GM12878 (cell line): ENCODE measurements around the gene SLCO1C1. TPM values are rescaled to one million over a fixed set of nuclear protein-coding genes. Genes with fewer than 3 reads are reported as not detected.
"Not testable (repeated sequence)": the region's sequence is repeated elsewhere in the genome, so short reads cannot be mapped to it uniquely, and the experiment has no call there.

Experiments used
- ATAC-seq: fragments of 200-7000 bp; cut with Tn5 transposase; 3 replicates; pipeline ENCODE4 v1.9.1; 2020; ENCODE audit warnings: mild to moderate bottlenecking, moderate library complexity
- BruUV-seq: library from RNA; stranded (reverse); fragments of 400-500 nt; replicated peaks from 2 replicates; lab custom pipeline; 2021; lab: Mats Ljungman, UMichigan
- CTCF ChIA-PET: fragments of 300-600 bp; sonication (Branson Sonifier 250); formaldehyde crosslinking; extraction: SDS; loops from one replicate; lab custom pipeline; 2021; ENCODE audit warnings: inconsistent platforms; lab: Yijun Ruan, JAX
- POLR2A ChIA-PET: fragments of 350-600 bp; formaldehyde crosslinking; extraction: SDS; loops from one replicate; lab custom pipeline; 2021; ENCODE audit warnings: inconsistent platforms; lab: Charles Lee
- RAD21 ChIA-PET: fragments of 300-600 bp; sonication (Branson Sonifier 250); formaldehyde crosslinking; loops from one replicate; lab custom pipeline; 2023; ENCODE audit warnings: antibody characterized with exemption; ENCODE audit not compliant: unreplicated experiment; lab: Charles Lee
- SMC1A ChIA-PET: fragments of 300-600 bp; sonication (Branson Sonifier 250); formaldehyde crosslinking; loops from one replicate; lab custom pipeline; 2023; ENCODE audit not compliant: unreplicated experiment, uncharacterized antibody; lab: Charles Lee
- DNase-seq: peaks from one replicate; pipeline ENCODE4 v3.0.0-alpha.2; 2011; ENCODE audit warnings: low read depth, low spot score
- FAIRE-seq: peaks from 3 replicates; lab custom pipeline; 2011; peaks lifted over from hg19 to GRCh38; lab: Jason Lieb, UNC
- H2AFZ ChIP-seq: 2 replicates; pipeline ENCODE4 v1.6.0; 2011; ENCODE audit warnings: low read depth, low read length, control low read depth; ENCODE audit not compliant: control insufficient read depth
- H3K27ac ChIP-seq: 2 replicates; pipeline ENCODE4 v1.5.1; 2011; ENCODE audit warnings: control low read depth; ENCODE audit not compliant: control insufficient read depth, insufficient read depth
- H3K27me3 ChIP-seq, 2 experiments: replicated peaks in 1 of 2; 2 replicates each; pipeline versions ENCODE4 v1.6.0 to v1.6.1; 2011; ENCODE audit warnings: low read length in 1 of 2; ENCODE audit not compliant: control insufficient read depth in 2 of 2, insufficient read depth in 2 of 2
- H3K36me3 ChIP-seq, 2 experiments: 2 replicates each; pipeline ENCODE4 v1.5.1; 2011; ENCODE audit warnings: low read length in 1 of 2; ENCODE audit not compliant: control insufficient read depth in 2 of 2, insufficient read depth in 2 of 2
- H3K4me1 ChIP-seq: 2 replicates; pipeline ENCODE4 v1.6.1; 2011; ENCODE audit warnings: mild to moderate bottlenecking, low read length, moderate library complexity, mixed read lengths; ENCODE audit not compliant: control insufficient read depth, insufficient read depth
- H3K4me2 ChIP-seq: 2 replicates; pipeline ENCODE4 v1.6.0; 2011; ENCODE audit warnings: control low read depth; ENCODE audit not compliant: control insufficient read depth, insufficient read depth
- H3K4me3 ChIP-seq: fragments of 200-600 bp; sonication (generic); 2 replicates; pipeline ENCODE4 v1.5.1; 2016
- H3K79me2 ChIP-seq: 2 replicates; pipeline ENCODE4 v1.6.0; 2011; ENCODE audit warnings: low read length; ENCODE audit not compliant: control insufficient read depth, insufficient read depth
- H3K9ac ChIP-seq: 2 replicates; pipeline ENCODE4 v1.8.0; 2011; ENCODE audit warnings: low read length, control low read depth, mixed read lengths; ENCODE audit not compliant: control insufficient read depth, insufficient read depth
- H3K9me3 ChIP-seq: replicated peaks from 3 replicates; pipeline ENCODE4 v1.5.1; 2011; ENCODE audit warnings: mild to moderate bottlenecking, low read length; ENCODE audit not compliant: control insufficient read depth, insufficient read depth
- H4K20me1 ChIP-seq: 2 replicates; pipeline ENCODE4 v1.6.0; 2011; ENCODE audit not compliant: control insufficient read depth, insufficient read depth
- CHD4 ChIP-seq: fragments of 200-600 bp; sonication (generic); IDR thresholded peaks from 2 replicates; pipeline ENCODE4 v1.6.1; 2016; ENCODE audit warnings: mild to moderate bottlenecking
- CREB1 ChIP-seq: IDR thresholded peaks from 2 replicates; pipeline ENCODE4 v1.6.1; 2012; ENCODE audit warnings: low read depth, mild to moderate bottlenecking, inconsistent platforms
- GABPA ChIP-seq: IDR thresholded peaks from 2 replicates; pipeline ENCODE4 v1.6.1; 2014; ENCODE audit warnings: antibody characterized with exemption, low read depth, mild to moderate bottlenecking, inconsistent platforms
- HDAC6 ChIP-seq: fragments of 200-600 bp; sonication (generic); IDR thresholded peaks from one replicate; pipeline ENCODE4 v1.8.0; 2017; ENCODE audit warnings: antibody characterized with exemption; ENCODE audit not compliant: unreplicated experiment
- RFX5 ChIP-seq: IDR thresholded peaks from 2 replicates; pipeline ENCODE4 v1.6.1; 2011; ENCODE audit warnings: low read depth, low read length, improper control_type of control experiment
- SREBF1 ChIP-seq: IDR thresholded peaks from 2 replicates; pipeline ENCODE4 v1.6.1; 2012; ENCODE audit warnings: mild to moderate bottlenecking, low read length
- TAF1 ChIP-seq: IDR thresholded peaks from 2 replicates; pipeline ENCODE4 v1.6.1; 2011; ENCODE audit warnings: mild to moderate bottlenecking, low read depth, low read length, borderline replicate concordance
- ZBTB33 ChIP-seq: fragments of 450-650 bp; IDR thresholded peaks from 2 replicates; pipeline ENCODE4 v1.6.1; 2017; ENCODE audit warnings: mild to moderate bottlenecking
- WGBS: methylation state at CpG from one replicate; pipeline ENCODE4 v1.1.6; 2016; ENCODE audit warnings: low lambda C conversion rate; ENCODE audit not compliant: insufficient replicate concordance, insufficient coverage; ENCODE audit errors: missing lambda C conversion rate; 5-methylcytosine and 5-hydroxymethylcytosine counted together
- in situ Hi-C: fragments of 300-500 bp; cut with MboI; formaldehyde crosslinking; loops from 9 replicates; pipeline ENCODE4 v1.14.3; 2018; ENCODE audit warnings: mixed read lengths
- intact Hi-C: fragments of 100-400 bp; cut with micrococcal nuclease; formaldehyde crosslinking; loops from one replicate; pipeline ENCODE4 v1.14.2; 2022; ENCODE audit not compliant: unreplicated experiment
- polyA plus RNA-seq, 11 experiments: library from polyadenylated mRNA; depleted of rRNA in 4 of 11; unstranded in 6 of 11; stranded (reverse) in 5 of 11; fragments of >200 nt; fragmentation: Nextera tagmentation in 4 of 11; fragmentation: Illumina TruSeq in 1 of 11; extraction: Ambion mirVana in 4 of 11; extraction: Trizol in 1 of 11; gene quantifications; 1 replicate in 1 of 11; 2 replicates in 10 of 11; pipeline versions ENCODE4 v1.2.1 to v1.2.3, GENCODE V29; 2011 to 2016; ENCODE audit warnings: inconsistent platforms in 2 of 11, missing spikeins in 2 of 11, low read depth in 1 of 11
- total RNA-seq, 4 experiments: library from RNA; depleted of rRNA in 3 of 4; stranded (reverse); fragments of >200 nt in 3 of 4; fragmentation: Illumina TruSeq in 1 of 4; extraction: Trizol in 1 of 4; gene quantifications; 2 replicates each; pipeline versions ENCODE4 v1.2.1 to v1.2.3, GENCODE V29; 2013 to 2021
- TF ChIP-seq, protein P1 (sequence below): fragments of 150-350 bp; IDR thresholded peaks from 2 replicates; pipeline ENCODE4 v1.6.1; 2016; ENCODE audit warnings: low read depth, low read length

Gene SLCO1C1
- total and polyA plus RNA-seq, 10 of the 15 experiments (the other 5 are each of a cell fraction or from before 2014, with no cell fraction given): 0.22 TPM; not detected in 9

- H3K4me3 ChIP-seq: no peak overlapping the region
These were observed 83.8 kb downstream of the SLCO1C1 start for GRCh38 chr12:20778969-20779368.

DNA sequence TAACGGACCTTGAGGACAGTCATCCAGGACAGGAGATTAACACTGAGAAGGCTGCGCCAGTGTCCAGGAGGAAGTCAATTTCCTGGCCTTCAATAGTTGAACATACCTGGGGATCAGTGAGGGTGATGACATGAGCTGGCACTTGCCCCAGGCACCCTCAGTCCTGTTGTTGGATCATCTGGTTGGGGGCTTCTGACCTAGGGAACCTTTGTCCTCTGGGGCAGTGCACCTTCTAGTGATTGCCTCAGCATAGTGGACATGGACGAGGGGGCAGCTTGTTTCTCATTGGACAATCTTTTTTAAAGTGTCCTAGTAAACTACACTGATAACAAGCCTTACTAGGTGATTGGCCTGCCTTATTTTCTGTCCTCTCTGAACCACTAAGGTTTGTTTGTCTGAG lies 84.8 kb downstream of the SLCO1C1 start:
- CTCF ChIA-PET, RAD21 ChIA-PET, H3K4me1 ChIP-seq, H3K27me3 ChIP-seq, H3K9ac ChIP-seq, FAIRE-seq, H3K4me2 ChIP-seq, BruUV-seq, ATAC-seq, H3K27ac ChIP-seq, intact Hi-C loops, DNase-seq, H2AFZ ChIP-seq, H3K79me2 ChIP-seq, POLR2A ChIA-PET, in situ Hi-C loops, H3K36me3 ChIP-seq, SMC1A ChIA-PET, H3K4me3 ChIP-seq, H4K20me1 ChIP-seq, H3K9me3 ChIP-seq: not testable (repeated sequence)
- 0% methylated on average over 3 of the region's 3 CpGs for WGBS

More at GRCh38 chr12:20778969-20779368, 83.8 kb downstream of the SLCO1C1 start:
- Histone ChIP-seq H3K4me2 (no peak overlapping the region), H3K9ac (no peak overlapping the region), H3K27ac (no peak overlapping the region), H3K4me1 (no peaks in the 10 kb centered on the region), H3K36me3 (no peaks in the 10 kb centered on the region), H3K9me3 (no peaks in the 10 kb centered on the region), H3K27me3 (no peaks in the 10 kb centered on the region), H4K20me1 (no peaks in the 10 kb centered on the region), H2AFZ (no peak overlapping the region), H3K79me2 (no peaks in the 10 kb centered on the region)
- ATAC-seq (no peak), FAIRE-seq (no peak), DNase-seq (no peak)
- SMC1A ChIA-PET: no interaction called here
- BruUV-seq: no TSS peak
- CTCF ChIA-PET: no interaction called here
- RAD21 ChIA-PET: no interaction called here
- intact Hi-C loops (no loop called here), in situ Hi-C loops (no loop called here)
- TF ChIP-seq RFX5: no peak
- TF ChIP-seq TAF1: no peak
- TF ChIP-seq CHD4: no peak
- no peak for TF ChIP-seq ZBTB33
- TF ChIP-seq, protein P1, sequence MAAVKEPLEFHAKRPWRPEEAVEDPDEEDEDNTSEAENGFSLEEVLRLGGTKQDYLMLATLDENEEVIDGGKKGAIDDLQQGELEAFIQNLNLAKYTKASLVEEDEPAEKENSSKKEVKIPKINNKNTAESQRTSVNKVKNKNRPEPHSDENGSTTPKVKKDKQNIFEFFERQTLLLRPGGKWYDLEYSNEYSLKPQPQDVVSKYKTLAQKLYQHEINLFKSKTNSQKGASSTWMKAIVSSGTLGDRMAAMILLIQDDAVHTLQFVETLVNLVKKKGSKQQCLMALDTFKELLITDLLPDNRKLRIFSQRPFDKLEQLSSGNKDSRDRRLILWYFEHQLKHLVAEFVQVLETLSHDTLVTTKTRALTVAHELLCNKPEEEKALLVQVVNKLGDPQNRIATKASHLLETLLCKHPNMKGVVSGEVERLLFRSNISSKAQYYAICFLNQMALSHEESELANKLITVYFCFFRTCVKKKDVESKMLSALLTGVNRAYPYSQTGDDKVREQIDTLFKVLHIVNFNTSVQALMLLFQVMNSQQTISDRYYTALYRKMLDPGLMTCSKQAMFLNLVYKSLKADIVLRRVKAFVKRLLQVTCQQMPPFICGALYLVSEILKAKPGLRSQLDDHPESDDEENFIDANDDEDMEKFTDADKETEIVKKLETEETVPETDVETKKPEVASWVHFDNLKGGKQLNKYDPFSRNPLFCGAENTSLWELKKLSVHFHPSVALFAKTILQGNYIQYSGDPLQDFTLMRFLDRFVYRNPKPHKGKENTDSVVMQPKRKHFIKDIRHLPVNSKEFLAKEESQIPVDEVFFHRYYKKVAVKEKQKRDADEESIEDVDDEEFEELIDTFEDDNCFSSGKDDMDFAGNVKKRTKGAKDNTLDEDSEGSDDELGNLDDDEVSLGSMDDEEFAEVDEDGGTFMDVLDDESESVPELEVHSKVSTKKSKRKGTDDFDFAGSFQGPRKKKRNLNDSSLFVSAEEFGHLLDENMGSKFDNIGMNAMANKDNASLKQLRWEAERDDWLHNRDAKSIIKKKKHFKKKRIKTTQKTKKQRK: no peak
- no peak for TF ChIP-seq CREB1
- TF ChIP-seq GABPA: no peak
- TF ChIP-seq HDAC6: no peak
- no peak for TF ChIP-seq SREBF1
- 22% methylated on average over 2 of the region's 2 CpGs for WGBS
- POLR2A ChIA-PET: no interaction called here
